ENCODE data around the gene KCNH6. TPM values are rescaled to one million over a fixed set of nuclear protein-coding genes. Genes with fewer than 3 reads are reported as not detected.

Gene KCNH6
- total RNA-seq, 4 donors from 2014 or later = not detected

GRCh38 chr17:63563339-63563738 lies 40.2 kb downstream of the KCNH6 start:
- Histone ChIP-seq H3K27ac (no peak overlapping the region), H3K4me3 (no peak overlapping the region), H3K36me3 (peaks cover 0 to 7% of the 10 kb centered on the region in 2 donors), H3K9me3 (no peaks in the 10 kb centered on the region), H3K4me1 (peaks cover 0 to 27% (median 0%) of the 10 kb centered on the region in 3 donors), H3K27me3 (no peaks in the 10 kb centered on the region)
- 92 to 100% methylated on average over 2 of the region's 2 CpGs for WGBS, 2 donors (ENCODE audit: low coverage in 1 of 2)
- ATAC-seq = no peak
- TF ChIP-seq, protein P1, sequence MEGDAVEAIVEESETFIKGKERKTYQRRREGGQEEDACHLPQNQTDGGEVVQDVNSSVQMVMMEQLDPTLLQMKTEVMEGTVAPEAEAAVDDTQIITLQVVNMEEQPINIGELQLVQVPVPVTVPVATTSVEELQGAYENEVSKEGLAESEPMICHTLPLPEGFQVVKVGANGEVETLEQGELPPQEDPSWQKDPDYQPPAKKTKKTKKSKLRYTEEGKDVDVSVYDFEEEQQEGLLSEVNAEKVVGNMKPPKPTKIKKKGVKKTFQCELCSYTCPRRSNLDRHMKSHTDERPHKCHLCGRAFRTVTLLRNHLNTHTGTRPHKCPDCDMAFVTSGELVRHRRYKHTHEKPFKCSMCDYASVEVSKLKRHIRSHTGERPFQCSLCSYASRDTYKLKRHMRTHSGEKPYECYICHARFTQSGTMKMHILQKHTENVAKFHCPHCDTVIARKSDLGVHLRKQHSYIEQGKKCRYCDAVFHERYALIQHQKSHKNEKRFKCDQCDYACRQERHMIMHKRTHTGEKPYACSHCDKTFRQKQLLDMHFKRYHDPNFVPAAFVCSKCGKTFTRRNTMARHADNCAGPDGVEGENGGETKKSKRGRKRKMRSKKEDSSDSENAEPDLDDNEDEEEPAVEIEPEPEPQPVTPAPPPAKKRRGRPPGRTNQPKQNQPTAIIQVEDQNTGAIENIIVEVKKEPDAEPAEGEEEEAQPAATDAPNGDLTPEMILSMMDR (IDR thresholded peaks at IDR 0.05) = no peak

GRCh38 chr17:63564562-63564961 lies 41.4 kb downstream of the KCNH6 start:
- 100% methylated on average over 5 of the region's 5 CpGs; no CpG with 5 or more reads in 1 of the 2 donors for WGBS, 2 donors (ENCODE audit: low coverage in 1 of 2)
- no peak overlapping the region for H3K27ac ChIP-seq
- peaks cover 0 to 10% of the 10 kb centered on the region in 2 donors for H3K36me3 ChIP-seq
- TF ChIP-seq POLR2AphosphoS5 (IDR thresholded peaks at IDR 0.05) (no peak), POLR2A (IDR thresholded peaks at IDR 0.05) (no peak), EP300 (IDR thresholded peaks at IDR 0.05) (no peak)
- TF ChIP-seq, protein P1 (IDR thresholded peaks at IDR 0.05) = no peak
- peaks cover 0 to 18% (median 0%) of the 10 kb centered on the region in 3 donors for H3K4me1 ChIP-seq
- no peak for ATAC-seq
- no peak overlapping the region for H3K4me3 ChIP-seq
- no peaks in the 10 kb centered on the region for H3K9me3 ChIP-seq
- H3K27me3 ChIP-seq = no peaks in the 10 kb centered on the region

- no peak for TF ChIP-seq POLR2A (IDR thresholded peaks at IDR 0.05)
- TF ChIP-seq EP300 (IDR thresholded peaks at IDR 0.05) = no peak
- TF ChIP-seq, protein P1 (IDR thresholded peaks at IDR 0.05) = no peak
- no peak for TF ChIP-seq POLR2AphosphoS5 (IDR thresholded peaks at IDR 0.05)
- no peaks in the 10 kb centered on the region for H3K9me3 ChIP-seq
- H3K4me3 ChIP-seq = no peak overlapping the region
- no peaks in the 10 kb centered on the region for H3K27me3 ChIP-seq
- no peak for ATAC-seq
- peaks cover 0 to 9% (median 0%) of the 10 kb centered on the region in 3 donors for H3K4me1 ChIP-seq
- 93 to 100% methylated on average over 1 of the region's 1 CpG for WGBS, 2 donors (ENCODE audit: low coverage in 1 of 2)
- peaks cover 0 to 19% of the 10 kb centered on the region in 2 donors for H3K36me3 ChIP-seq
- H3K27ac ChIP-seq = no peak overlapping the region
Measured at GRCh38 chr17:63567229-63567628, 44.1 kb downstream of the KCNH6 start.

GRCh38 chr17:63568563-63568962 lies 45.4 kb downstream of the KCNH6 start:
- Histone ChIP-seq H3K27me3 (no peaks in the 10 kb centered on the region), H3K4me3 (no peak overlapping the region), H3K36me3 (peaks cover 0 to 19% of the 10 kb centered on the region in 2 donors), H3K4me1 (no peaks in the 10 kb centered on the region), H3K9me3 (no peaks in the 10 kb centered on the region), H3K27ac (no peak overlapping the region)
- TF ChIP-seq, protein P1 (IDR thresholded peaks at IDR 0.05) = no peak
- no peak for ATAC-seq
- WGBS, 2 donors (ENCODE audit: low coverage in 1 of 2) = 81 to 90% methylated on average over 3 to 7 of the region's 8 CpGs

DNA sequence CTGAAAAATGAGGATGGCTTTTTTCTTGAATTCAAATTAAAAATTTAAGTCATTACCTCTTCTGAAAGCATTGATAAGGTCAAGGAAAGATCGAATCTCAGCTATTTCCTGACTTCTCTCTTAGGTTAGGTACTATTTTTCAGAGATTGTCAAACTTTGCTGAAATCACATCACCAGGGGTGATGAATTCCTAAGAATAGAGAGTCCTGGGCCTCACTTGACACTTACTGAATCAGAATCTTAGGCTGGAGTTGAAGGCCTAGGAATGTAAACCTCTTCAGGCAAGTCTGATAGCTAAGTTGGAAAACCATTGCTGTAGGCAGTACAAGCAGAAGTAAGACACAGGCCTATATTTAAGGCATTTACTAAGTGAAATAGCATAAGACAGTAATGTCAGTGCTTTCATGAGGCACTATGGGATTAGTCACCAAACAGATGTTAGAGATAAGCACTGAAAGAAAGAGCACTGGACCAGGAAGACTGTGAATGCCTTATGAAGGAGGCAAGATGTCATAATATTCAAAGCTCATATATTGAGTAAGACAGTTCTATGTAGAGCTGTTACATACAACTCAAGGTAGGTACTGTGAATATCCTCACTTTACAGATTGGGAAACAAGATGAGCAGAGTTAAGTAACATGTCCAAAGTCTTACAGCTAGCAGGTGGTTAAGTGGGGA lies 48.6 kb downstream of the KCNH6 start:
- Histone ChIP-seq H3K4me3 (no peak overlapping the region), H3K9me3 (no peaks in the 10 kb centered on the region), H3K27me3 (no peaks in the 10 kb centered on the region), H3K36me3 (peaks cover 0 to 19% of the 10 kb centered on the region in 2 donors), H3K4me1 (no peaks in the 10 kb centered on the region), H3K27ac (no peak overlapping the region)
- no peak for ATAC-seq
- 71 to 83% methylated on average over 1 of the region's 1 CpG for WGBS, 2 donors (ENCODE audit: low coverage in 1 of 2)
- TF ChIP-seq EP300 (IDR thresholded peaks at IDR 0.05) = no peak
- no peak for TF ChIP-seq POLR2AphosphoS5 (IDR thresholded peaks at IDR 0.05)
- TF ChIP-seq POLR2A (IDR thresholded peaks at IDR 0.05) = no peak
- TF ChIP-seq, protein P1 (IDR thresholded peaks at IDR 0.05) = no peak

Data from gastroesophageal sphincter (tissue), 4 donors.